ENCODE results near the gene CACNA1F. TPM values are rescaled to one million over a fixed set of nuclear protein-coding genes. Genes with fewer than 3 reads are reported as not detected.
A peak's percentile ranks its signal among the peaks of the same experiment; 100 is the strongest.

CACNA1F gene
- total and polyA plus RNA-seq, 9 of the 15 experiments (the other 6 are each of a cell fraction or from before 2014, with no cell fraction given) = under 0.01 to 0.41 (median 0.03) TPM; not detected in 3

DNA sequence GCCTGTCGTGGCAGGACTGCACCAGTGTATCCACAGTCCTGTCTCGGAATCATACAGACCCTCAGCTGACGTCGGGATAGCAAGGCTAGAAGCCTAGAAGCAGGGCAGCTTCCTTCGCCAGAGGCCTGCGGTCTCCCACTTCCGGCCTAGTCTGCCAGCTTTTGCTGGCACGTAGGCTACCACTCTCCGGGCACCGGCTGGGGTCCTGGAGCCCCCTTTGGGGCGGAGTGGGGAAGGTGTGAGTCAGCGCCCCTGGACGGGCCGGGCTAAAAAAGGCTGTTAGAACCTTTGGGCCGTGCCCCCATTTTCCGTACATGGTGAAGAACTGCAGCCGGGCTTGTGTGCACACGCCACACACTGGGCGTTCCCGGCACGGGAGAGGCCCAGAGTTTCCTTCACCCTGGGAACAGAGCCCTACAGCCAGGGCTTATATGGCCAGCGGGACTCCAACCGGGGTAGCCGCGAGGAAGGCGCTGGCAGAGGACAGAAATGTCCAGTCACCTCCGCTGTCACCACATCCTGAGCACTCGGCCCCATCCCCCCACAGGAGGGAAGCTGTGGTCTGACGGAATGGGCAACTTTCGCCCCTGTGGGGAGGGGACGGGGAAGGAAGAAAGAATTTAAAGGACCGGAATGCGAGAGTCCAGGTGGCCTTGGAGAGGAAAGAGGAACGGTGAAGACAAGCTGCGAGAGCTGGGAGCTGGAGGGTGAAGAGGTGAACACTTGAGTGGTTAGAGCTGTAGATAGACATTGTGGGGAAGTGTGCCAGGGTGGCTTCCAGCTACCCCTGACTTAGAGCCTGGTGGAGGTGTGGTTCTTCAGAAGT is 66.0 kb downstream of the CACNA1F start (continued):
- TF ChIP-seq, protein P1, sequence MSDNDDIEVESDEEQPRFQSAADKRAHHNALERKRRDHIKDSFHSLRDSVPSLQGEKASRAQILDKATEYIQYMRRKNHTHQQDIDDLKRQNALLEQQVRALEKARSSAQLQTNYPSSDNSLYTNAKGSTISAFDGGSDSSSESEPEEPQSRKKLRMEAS (CRISPR knock-in tag; IDR thresholded peaks at IDR 0.05) = no peak
- TF ChIP-seq DACH1 (IDR thresholded peaks at IDR 0.05; ENCODE audit: partially characterized antibody) = no peak
- no peak for TF ChIP-seq ZNF282 (CRISPR knock-in tag; IDR thresholded peaks at IDR 0.05)
- TF ChIP-seq TEAD4 (IDR thresholded peaks at IDR 0.05; ENCODE audit: low read length) = peak; percentile 51; the same call in 1 of the 2 replicates
- no peak for TF ChIP-seq TEAD4 (CRISPR knock-in tag; IDR thresholded peaks at IDR 0.05; ENCODE audit: borderline replicate concordance)
- no peak for TF ChIP-seq CHD2 (IDR thresholded peaks at IDR 0.05; ENCODE audit: low read depth, low read length)
- no peak for TF ChIP-seq SMAD1 (IDR thresholded peaks at IDR 0.05; ENCODE audit: low read depth, low read length, partially characterized antibody)
- TF ChIP-seq ZBED1 (IDR thresholded peaks at IDR 0.05) = no peak
- no peak for TF ChIP-seq RBBP5 (IDR thresholded peaks at IDR 0.05; ENCODE audit: borderline replicate concordance, insufficient read depth, low read length, poor library complexity, severe bottlenecking)
- TF ChIP-seq ESRRA (IDR thresholded peaks at IDR 0.05; ENCODE audit: borderline replicate concordance, low read depth) = peak; percentile 79; the same call in 1 of the 2 replicates
- TF ChIP-seq ZNF668 (CRISPR knock-in tag; IDR thresholded peaks at IDR 0.05) = no peak
- no peak for TF ChIP-seq SIN3B (IDR thresholded peaks at IDR 0.05; ENCODE audit: low read depth)
- no peak for TF ChIP-seq NR4A1 (CRISPR knock-in tag; IDR thresholded peaks at IDR 0.05)
- TF ChIP-seq NR4A1 (tag; IDR thresholded peaks at IDR 0.05) = 0 out of 2 replicates have a peak, but pooled peaks have one; percentile 25
- TF ChIP-seq IFI16 (CRISPR knock-in tag; IDR thresholded peaks at IDR 0.05) = no peak
- TF ChIP-seq NCOA2 (IDR thresholded peaks at IDR 0.05; ENCODE audit: partially characterized antibody in 2 of 2) = no peak
- no peak for TF ChIP-seq ZNF785 (CRISPR knock-in tag; IDR thresholded peaks at IDR 0.05)
- TF ChIP-seq NCOR1 (IDR thresholded peaks at IDR 0.05) = peak; percentile 26; the same call in 1 of the 2 replicates
- TF ChIP-seq, protein P2, sequence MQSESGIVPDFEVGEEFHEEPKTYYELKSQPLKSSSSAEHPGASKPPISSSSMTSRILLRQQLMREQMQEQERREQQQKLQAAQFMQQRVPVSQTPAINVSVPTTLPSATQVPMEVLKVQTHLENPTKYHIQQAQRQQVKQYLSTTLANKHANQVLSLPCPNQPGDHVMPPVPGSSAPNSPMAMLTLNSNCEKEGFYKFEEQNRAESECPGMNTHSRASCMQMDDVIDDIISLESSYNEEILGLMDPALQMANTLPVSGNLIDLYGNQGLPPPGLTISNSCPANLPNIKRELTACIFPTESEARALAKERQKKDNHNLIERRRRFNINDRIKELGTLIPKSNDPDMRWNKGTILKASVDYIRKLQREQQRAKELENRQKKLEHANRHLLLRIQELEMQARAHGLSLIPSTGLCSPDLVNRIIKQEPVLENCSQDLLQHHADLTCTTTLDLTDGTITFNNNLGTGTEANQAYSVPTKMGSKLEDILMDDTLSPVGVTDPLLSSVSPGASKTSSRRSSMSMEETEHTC (IDR thresholded peaks at IDR 0.05) = no peak
- no peak for TF ChIP-seq ZNF57 (CRISPR knock-in tag; IDR thresholded peaks at IDR 0.05)
- TF ChIP-seq, protein P3, sequence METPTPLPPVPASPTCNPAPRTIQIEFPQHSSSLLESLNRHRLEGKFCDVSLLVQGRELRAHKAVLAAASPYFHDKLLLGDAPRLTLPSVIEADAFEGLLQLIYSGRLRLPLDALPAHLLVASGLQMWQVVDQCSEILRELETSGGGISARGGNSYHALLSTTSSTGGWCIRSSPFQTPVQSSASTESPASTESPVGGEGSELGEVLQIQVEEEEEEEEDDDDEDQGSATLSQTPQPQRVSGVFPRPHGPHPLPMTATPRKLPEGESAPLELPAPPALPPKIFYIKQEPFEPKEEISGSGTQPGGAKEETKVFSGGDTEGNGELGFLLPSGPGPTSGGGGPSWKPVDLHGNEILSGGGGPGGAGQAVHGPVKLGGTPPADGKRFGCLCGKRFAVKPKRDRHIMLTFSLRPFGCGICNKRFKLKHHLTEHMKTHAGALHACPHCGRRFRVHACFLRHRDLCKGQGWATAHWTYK (CRISPR knock-in tag; IDR thresholded peaks at IDR 0.05) = peak; percentile 49
- TF ChIP-seq RUNX1 (IDR thresholded peaks at IDR 0.05; ENCODE audit: low read depth) = 0 out of 2 replicates have a peak, but pooled peaks have one; percentile 65
- no peak for TF ChIP-seq ZNF232 (CRISPR knock-in tag; IDR thresholded peaks at IDR 0.05)
- no peak for TF ChIP-seq CHD4 (IDR thresholded peaks at IDR 0.05; ENCODE audit: insufficient read depth, insufficient replicate concordance, low read depth, low read length, poor library complexity, severe bottlenecking)
- TF ChIP-seq SAFB2 (IDR thresholded peaks at IDR 0.05; ENCODE audit: borderline replicate concordance, low read depth, low read length, severe bottlenecking) = no peak
- no peak for TF ChIP-seq NFE2L1 (tag; IDR thresholded peaks at IDR 0.05; ENCODE audit: borderline replicate concordance, low read depth)
- TF ChIP-seq PTRF (tag; IDR thresholded peaks at IDR 0.05) = no peak
- TF ChIP-seq TCF7 (IDR thresholded peaks at IDR 0.05; ENCODE audit: borderline replicate concordance) = no peak
